K562 (cell line): ENCODE measurements around the gene RHOBTB3. TPM values are rescaled to one million over a fixed set of nuclear protein-coding genes. Genes with fewer than 3 reads are reported as not detected.
"Not testable (repeated sequence)": the region's sequence is repeated elsewhere in the genome, so short reads cannot be mapped to it uniquely, and the experiment has no call there.

Experiments
- ATAC-seq: fragments of 200-7000 bp; cut with Tn5 transposase; 3 replicates; pipeline ENCODE4 v1.9.1; 2020; ENCODE audit warnings: moderate library complexity
- BruUV-seq: library from RNA; stranded (reverse); fragments of 400-500 nt; replicated peaks from 2 replicates; lab custom pipeline; 2021; lab: Mats Ljungman, UMichigan
- CTCF ChIA-PET: fragments of 300-600 bp; formaldehyde crosslinking; extraction: SDS; loops from one replicate; lab custom pipeline; 2021; ENCODE audit warnings: low intra/inter-chr PET ratio; lab: Yijun Ruan, JAX
- POLR2A ChIA-PET: fragments of 300-600, 350-650 bp; sonication (Branson Sonifier 250); formaldehyde crosslinking; extraction: SDS; loops from one replicate; lab custom pipeline; 2021; ENCODE audit warnings: antibody characterized with exemption, inconsistent platforms; lab: Yijun Ruan, JAX
- DNase-seq, 4 experiments: peaks; one replicate each; pipeline versions ENCODE4 v3.0.0 to v3.0.0-alpha.2; 2011 to 2018; ENCODE audit warnings: low spot score in 3 of 4, mixed read lengths in 3 of 4; ENCODE audit errors: extremely low read depth in 1 of 4
- FAIRE-seq: peaks from 2 replicates; lab custom pipeline; 2011; peaks lifted over from hg19 to GRCh38; lab: Jason Lieb, UNC
- H2AFZ ChIP-seq: 2 replicates; pipeline ENCODE4 v1.6.0; 2011; ENCODE audit warnings: low read depth, low read length, control low read depth, inconsistent platforms
- H3K27ac ChIP-seq: fragments of 200-600 bp; 3 replicates; pipeline ENCODE4 v1.8.0; 2011; ENCODE audit warnings: low read depth, mild to moderate bottlenecking, control low read depth, inconsistent platforms, low read length, moderate library complexity, mixed read lengths; ENCODE audit errors: extremely low read depth
- H3K27me3 ChIP-seq, 2 experiments: fragments of 300-600 bp in 1 of 2; 2 replicates in 1 of 2; 3 replicates in 1 of 2; pipeline versions ENCODE4 v1.6.0 to v1.8.0; 2011; ENCODE audit warnings: inconsistent platforms in 2 of 2, low read length in 2 of 2, mild to moderate bottlenecking in 1 of 2, mixed read lengths in 1 of 2, moderate library complexity in 1 of 2; ENCODE audit not compliant: control insufficient read depth in 2 of 2, insufficient read depth in 2 of 2
- H3K36me3 ChIP-seq: fragments of 300-600 bp; 3 replicates; pipeline ENCODE4 v1.8.0; 2011; ENCODE audit warnings: mild to moderate bottlenecking, low read length, inconsistent platforms; ENCODE audit not compliant: control insufficient read depth, insufficient read depth
- H3K4me1 ChIP-seq, 2 experiments: fragments of 200-600 bp in 1 of 2; replicated peaks in 1 of 2; 2 replicates in 1 of 2; 3 replicates in 1 of 2; pipeline versions ENCODE4 v1.5.1 to v1.8.0; 2011; ENCODE audit warnings: inconsistent platforms in 2 of 2, low read length in 2 of 2, mild to moderate bottlenecking in 1 of 2, mixed read lengths in 1 of 2, moderate library complexity in 1 of 2; ENCODE audit not compliant: control insufficient read depth in 2 of 2, insufficient read depth in 2 of 2
- H3K4me2 ChIP-seq: 2 replicates; pipeline ENCODE4 v1.6.1; 2011; ENCODE audit warnings: low read length, control low read depth, inconsistent platforms, mixed read lengths; ENCODE audit not compliant: insufficient read depth
- H3K4me3 ChIP-seq: fragments of 200-600 bp; sonication (generic), shearing (Covaris generic); 2 replicates; pipeline ENCODE4 v1.5.1; 2016; ENCODE audit warnings: control low read depth, inconsistent platforms
- H3K79me2 ChIP-seq: fragments of 200-600 bp; 3 replicates; pipeline ENCODE4 v1.8.0; 2011; ENCODE audit warnings: low read length, inconsistent platforms; ENCODE audit not compliant: control insufficient read depth, insufficient read depth
- H3K9ac ChIP-seq, 2 experiments: 2 replicates each; pipeline versions ENCODE4 v1.6.0 to v1.6.1; 2011; ENCODE audit warnings: low read depth in 2 of 2, low read length in 2 of 2, control low read depth in 1 of 2, inconsistent platforms in 1 of 2, mild to moderate bottlenecking in 1 of 2, mixed read lengths in 1 of 2; ENCODE audit not compliant: insufficient read depth in 1 of 2
- H3K9me1 ChIP-seq: one replicate; pipeline ENCODE4 v1.6.0; 2011; ENCODE audit warnings: inconsistent platforms, mild to moderate bottlenecking, low read length, moderate library complexity; ENCODE audit not compliant: control insufficient read depth, insufficient read depth
- H3K9me3 ChIP-seq: replicated peaks from 2 replicates; pipeline ENCODE4 v1.5.1; 2011; ENCODE audit warnings: low read depth, low read length, inconsistent platforms; ENCODE audit not compliant: control insufficient read depth, insufficient read depth
- H4K20me1 ChIP-seq: replicated peaks from 2 replicates; pipeline ENCODE4 v1.6.1; 2011; ENCODE audit warnings: low read length, inconsistent platforms, mixed read lengths; ENCODE audit not compliant: control insufficient read depth, insufficient read depth
- CAMTA2 ChIP-seq: fragments of 250-450 bp; sonication (Bioruptor Pico); conservative IDR thresholded peaks from 2 replicates; pipeline ENCODE4 v1.5.1; 2022
- CEBPB ChIP-seq: fragments of 450-650 bp; IDR thresholded peaks from 2 replicates; pipeline ENCODE4 v1.6.1; 2016; ENCODE audit warnings: missing genetic modification characterization, missing compliant biosample characterization
- ETV5 ChIP-seq: sonication (generic); formaldehyde crosslinking; IDR thresholded peaks from 2 replicates; pipeline ENCODE4 v1.4.0; 2020; ENCODE audit warnings: low read depth, mild to moderate bottlenecking, missing genetic modification reagents
- FOXK2 ChIP-seq, 2 experiments: fragments of 450-650 bp; IDR thresholded peaks in 1 of 2; conservative IDR thresholded peaks in 1 of 2; 2 replicates each; pipeline ENCODE4 v1.6.1; 2016; ENCODE audit warnings: low read depth in 2 of 2, mild to moderate bottlenecking in 1 of 2
- TEAD2 ChIP-seq: fragments of 450-650 bp; IDR thresholded peaks from 2 replicates; pipeline ENCODE4 v1.6.1; 2016; ENCODE audit warnings: missing genetic modification characterization, control low read depth, missing compliant biosample characterization
- ZNF224 ChIP-seq: sonication (generic); formaldehyde crosslinking; IDR thresholded peaks from 2 replicates; pipeline ENCODE4 v1.8.0; 2022; ENCODE audit warnings: mild to moderate bottlenecking, missing genetic modification reagents
- WGBS: fragments of 100-300 bp; shearing (Covaris generic); methylation state at CpG from one replicate; pipeline ENCODE4 v1.1.6; 2016; ENCODE audit warnings: low coverage, mixed read lengths; ENCODE audit not compliant: insufficient coverage; ENCODE audit errors: missing lambda C conversion rate; 5-methylcytosine and 5-hydroxymethylcytosine counted together
- in situ Hi-C: fragments of 300-500 bp; cut with MboI; formaldehyde crosslinking; loops from 4 replicates; pipeline ENCODE4 v1.15.0; 2018; ENCODE audit warnings: inconsistent platforms, mixed read lengths
- intact Hi-C: fragments of 100-400 bp; cut with micrococcal nuclease; formaldehyde crosslinking; loops from 2 replicates; pipeline ENCODE4 v1.14.2; 2022
- polyA plus RNA-seq, 8 experiments: library from polyadenylated mRNA; depleted of rRNA in 4 of 8; stranded (reverse) in 5 of 8; unstranded in 3 of 8; fragments of >200 nt; fragmentation: Nextera tagmentation in 2 of 8; fragmentation: Illumina TruSeq in 1 of 8; extraction: Ambion mirVana in 2 of 8; extraction: Trizol in 1 of 8; gene quantifications; 2 replicates each; pipeline versions ENCODE4 v1.2.1 to v1.2.3, GENCODE V29; 2011 to 2014; ENCODE audit warnings: inconsistent platforms in 1 of 8, missing spikeins in 1 of 8
- total RNA-seq, 7 experiments: library from RNA; depleted of rRNA in 6 of 7; stranded (reverse); fragments of >200 nt in 6 of 7; fragmentation: Illumina TruSeq in 2 of 7; extraction: Trizol in 2 of 7; gene quantifications; 2 replicates each; pipeline versions ENCODE4 v1.2.1 to v1.2.3, GENCODE V29; 2011 to 2021; ENCODE audit warnings: low replicate concordance in 1 of 7
- TF ChIP-seq, protein P1 (sequence below): sonication (generic); formaldehyde crosslinking; IDR thresholded peaks from 2 replicates; pipeline ENCODE4 v1.8.1; 2023; ENCODE audit warnings: mild to moderate bottlenecking, missing genetic modification reagents
- TF ChIP-seq, protein P2 (sequence below), 2 experiments: fragments of 200-800 bp in 1 of 2; sonication (Bioruptor generic) in 1 of 2; sonication (generic) in 1 of 2; formaldehyde crosslinking in 1 of 2; IDR thresholded peaks in 1 of 2; conservative IDR thresholded peaks in 1 of 2; 2 replicates each; pipeline versions ENCODE4 v1.5.0 to v1.6.1; 2016 to 2020; ENCODE audit warnings: missing compliant biosample characterization in 1 of 2, missing genetic modification characterization in 1 of 2, missing genetic modification reagents in 1 of 2

Gene RHOBTB3
- total and polyA plus RNA-seq, 9 of the 15 experiments (the other 6 are each of a cell fraction or from before 2014, with no cell fraction given): 39.7 to 143 (median 115) TPM

DNA sequence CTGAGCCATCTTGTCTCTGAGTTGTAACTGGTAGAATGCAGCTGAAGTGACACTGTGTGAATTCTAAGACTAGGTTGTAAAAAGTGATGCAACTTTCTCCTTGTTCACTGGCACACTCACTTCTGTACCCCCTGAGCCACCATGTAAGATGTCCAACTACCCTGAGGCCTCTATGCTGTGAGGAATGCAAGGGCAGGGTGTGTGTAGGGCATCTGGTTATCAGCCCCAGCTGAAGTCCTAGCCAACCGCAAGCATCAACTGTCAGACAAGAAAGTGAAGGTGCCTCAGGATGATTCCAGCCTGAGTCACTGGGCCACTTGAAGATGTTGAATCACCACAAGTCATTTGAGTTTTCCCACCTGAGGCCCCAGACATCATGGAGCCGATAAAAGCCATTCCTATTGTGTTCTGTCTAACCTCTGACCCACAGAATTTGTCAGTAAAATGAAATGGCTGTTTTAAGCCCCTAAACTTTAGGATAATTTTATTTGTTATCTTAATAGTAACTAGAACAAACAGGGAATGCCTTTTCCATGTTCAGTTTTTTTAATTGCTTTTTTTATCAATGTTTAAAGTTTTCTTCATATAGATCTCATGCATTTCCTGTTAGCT lies 18.7 kb upstream of the RHOBTB3 start (continued):
- TF ChIP-seq, protein P1, sequence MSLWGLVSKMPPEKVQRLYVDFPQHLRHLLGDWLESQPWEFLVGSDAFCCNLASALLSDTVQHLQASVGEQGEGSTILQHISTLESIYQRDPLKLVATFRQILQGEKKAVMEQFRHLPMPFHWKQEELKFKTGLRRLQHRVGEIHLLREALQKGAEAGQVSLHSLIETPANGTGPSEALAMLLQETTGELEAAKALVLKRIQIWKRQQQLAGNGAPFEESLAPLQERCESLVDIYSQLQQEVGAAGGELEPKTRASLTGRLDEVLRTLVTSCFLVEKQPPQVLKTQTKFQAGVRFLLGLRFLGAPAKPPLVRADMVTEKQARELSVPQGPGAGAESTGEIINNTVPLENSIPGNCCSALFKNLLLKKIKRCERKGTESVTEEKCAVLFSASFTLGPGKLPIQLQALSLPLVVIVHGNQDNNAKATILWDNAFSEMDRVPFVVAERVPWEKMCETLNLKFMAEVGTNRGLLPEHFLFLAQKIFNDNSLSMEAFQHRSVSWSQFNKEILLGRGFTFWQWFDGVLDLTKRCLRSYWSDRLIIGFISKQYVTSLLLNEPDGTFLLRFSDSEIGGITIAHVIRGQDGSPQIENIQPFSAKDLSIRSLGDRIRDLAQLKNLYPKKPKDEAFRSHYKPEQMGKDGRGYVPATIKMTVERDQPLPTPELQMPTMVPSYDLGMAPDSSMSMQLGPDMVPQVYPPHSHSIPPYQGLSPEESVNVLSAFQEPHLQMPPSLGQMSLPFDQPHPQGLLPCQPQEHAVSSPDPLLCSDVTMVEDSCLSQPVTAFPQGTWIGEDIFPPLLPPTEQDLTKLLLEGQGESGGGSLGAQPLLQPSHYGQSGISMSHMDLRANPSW (CRISPR knock-in tag): no peak
- peak; percentile 90 for TF ChIP-seq CEBPB (tag)
- TF ChIP-seq, protein P2, sequence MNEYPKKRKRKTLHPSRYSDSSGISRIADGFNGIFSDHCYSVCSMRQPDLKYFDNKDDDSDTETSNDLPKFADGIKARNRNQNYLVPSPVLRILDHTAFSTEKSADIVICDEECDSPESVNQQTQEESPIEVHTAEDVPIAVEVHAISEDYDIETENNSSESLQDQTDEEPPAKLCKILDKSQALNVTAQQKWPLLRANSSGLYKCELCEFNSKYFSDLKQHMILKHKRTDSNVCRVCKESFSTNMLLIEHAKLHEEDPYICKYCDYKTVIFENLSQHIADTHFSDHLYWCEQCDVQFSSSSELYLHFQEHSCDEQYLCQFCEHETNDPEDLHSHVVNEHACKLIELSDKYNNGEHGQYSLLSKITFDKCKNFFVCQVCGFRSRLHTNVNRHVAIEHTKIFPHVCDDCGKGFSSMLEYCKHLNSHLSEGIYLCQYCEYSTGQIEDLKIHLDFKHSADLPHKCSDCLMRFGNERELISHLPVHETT (CRISPR knock-in tag; conservative IDR thresholded peaks at IDR 0.05 in 1 of 2, IDR thresholded peaks at IDR 0.05 in 1 of 2): peak in 1 of 2 experiments; percentile 76; a peak in 2 of 4 replicates
- TF ChIP-seq ZNF224 (CRISPR knock-in tag): no peak
- TF ChIP-seq ETV5: peak; percentile 69; the same call in 1 of the 2 replicates
- TF ChIP-seq TEAD2 (tag): peak; percentile 89; the same call in 1 of the 2 replicates
- TF ChIP-seq FOXK2 (conservative IDR thresholded peaks at IDR 0.05 in 1 of 2, IDR thresholded peaks at IDR 0.05 in 1 of 2; ENCODE audit: low read depth in 2 of 2): peak; percentile 53 to 64; a peak in 3 of 4 replicates
- TF ChIP-seq CAMTA2 (CRISPR knock-in tag): no peak

DNA sequence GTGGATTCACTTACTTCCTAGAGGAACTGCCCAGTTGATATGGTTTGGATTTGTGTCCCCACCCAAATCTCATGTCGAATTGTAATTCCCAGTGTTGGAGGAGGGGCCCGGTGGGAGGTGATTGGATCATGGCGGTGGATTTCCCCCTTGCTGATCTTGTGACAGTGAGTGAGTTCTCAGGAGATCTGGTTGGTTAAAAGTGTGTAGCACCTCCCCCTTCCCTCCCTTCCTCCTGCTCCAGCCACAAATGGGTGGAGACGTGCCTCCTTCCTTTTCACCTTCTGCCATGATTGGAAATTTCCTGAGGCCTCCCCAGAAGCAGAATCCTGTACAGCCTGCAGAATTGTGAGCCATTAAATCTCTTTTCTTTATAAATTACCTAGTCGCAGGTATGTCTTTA lies 17.9 kb upstream of the RHOBTB3 start:
- peaks cover 27 to 66% of the 10 kb centered on the region in 2 experiments for H3K4me1 ChIP-seq
- H3K4me3 ChIP-seq, H4K20me1 ChIP-seq, H3K36me3 ChIP-seq, H3K9me1 ChIP-seq, H3K9me3 ChIP-seq, CTCF ChIA-PET, H2AFZ ChIP-seq, BruUV-seq, in situ Hi-C loops, H3K27me3 ChIP-seq, H3K4me2 ChIP-seq, H3K9ac ChIP-seq: not testable (repeated sequence)
- H3K79me2 ChIP-seq: peaks cover 16% of the 10 kb centered on the region; the same call in 2 of the 3 replicates
- POLR2A ChIA-PET: interaction anchor here (4.9 kb wide), 1 partner anchor 11 kb away, joined by 41 read pairs; no protein-coding TSS in a partner anchor
- peak overlapping the region; percentile 99; the same call in 2 of the 3 replicates for H3K27ac ChIP-seq
- peak; percentile 81 for FAIRE-seq
- ATAC-seq: peak; percentile 33
- DNase-seq: peak in 1 of 4 experiments; percentile 62
- intact Hi-C loops: loop anchor here (5.0 to 10.0 kb wide), 2 partner anchors 66 to 1222 kb away; partner anchors contain the start of genes LNPEP and RFESD
- WGBS: no CpG with 5 or more reads among the region's 5 CpGs
